ENCODE results near the gene ZBTB5. TPM values are rescaled to one million over a fixed set of nuclear protein-coding genes. Genes with fewer than 3 reads are reported as not detected.

Gene ZBTB5
- total and polyA plus RNA-seq, 2 of the 8 experiments (the other 6 are each of a cell fraction or from before 2014, with no cell fraction given) = 13.3 to 14.5 TPM

DNA sequence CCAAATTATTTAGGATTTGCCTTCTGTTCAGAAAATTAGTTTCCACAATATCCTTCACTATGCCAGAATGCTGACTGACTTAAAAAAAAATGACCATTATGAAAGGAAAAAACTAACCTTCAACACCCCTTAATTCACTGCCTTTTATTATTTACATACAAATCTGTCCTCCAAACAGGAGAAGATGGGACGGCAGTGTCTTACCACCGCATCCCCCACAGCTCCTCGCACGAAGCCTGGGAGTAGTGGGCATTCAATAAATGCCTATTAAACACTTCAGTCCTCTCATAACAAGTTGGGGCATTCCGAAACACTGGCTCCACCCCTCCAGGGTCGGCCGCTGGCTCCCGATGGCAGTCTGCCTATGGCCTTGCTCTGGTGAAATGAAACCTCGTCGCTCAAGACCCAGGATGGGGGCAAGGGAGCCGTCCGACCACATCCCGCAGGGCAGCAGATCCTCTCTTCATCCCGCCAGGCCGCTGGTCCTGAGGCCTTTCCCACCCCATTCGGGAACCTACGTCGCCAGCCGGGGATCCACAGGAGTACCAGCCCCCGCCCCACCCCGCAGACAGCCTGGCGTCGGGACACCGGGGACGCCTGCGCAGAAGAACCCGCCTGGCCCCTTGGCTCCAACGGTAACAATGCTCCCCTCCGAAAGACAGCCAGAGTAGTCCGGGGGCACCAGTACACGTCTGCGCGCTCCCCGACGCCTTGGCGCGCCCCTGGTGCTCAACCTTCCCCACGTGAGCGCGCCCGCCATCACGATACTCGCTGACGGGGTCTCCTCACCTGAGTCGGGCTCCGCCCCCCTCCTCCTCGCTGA, 613 bp downstream of the ZBTB5 start (continued):
- TF ChIP-seq, protein P1, sequence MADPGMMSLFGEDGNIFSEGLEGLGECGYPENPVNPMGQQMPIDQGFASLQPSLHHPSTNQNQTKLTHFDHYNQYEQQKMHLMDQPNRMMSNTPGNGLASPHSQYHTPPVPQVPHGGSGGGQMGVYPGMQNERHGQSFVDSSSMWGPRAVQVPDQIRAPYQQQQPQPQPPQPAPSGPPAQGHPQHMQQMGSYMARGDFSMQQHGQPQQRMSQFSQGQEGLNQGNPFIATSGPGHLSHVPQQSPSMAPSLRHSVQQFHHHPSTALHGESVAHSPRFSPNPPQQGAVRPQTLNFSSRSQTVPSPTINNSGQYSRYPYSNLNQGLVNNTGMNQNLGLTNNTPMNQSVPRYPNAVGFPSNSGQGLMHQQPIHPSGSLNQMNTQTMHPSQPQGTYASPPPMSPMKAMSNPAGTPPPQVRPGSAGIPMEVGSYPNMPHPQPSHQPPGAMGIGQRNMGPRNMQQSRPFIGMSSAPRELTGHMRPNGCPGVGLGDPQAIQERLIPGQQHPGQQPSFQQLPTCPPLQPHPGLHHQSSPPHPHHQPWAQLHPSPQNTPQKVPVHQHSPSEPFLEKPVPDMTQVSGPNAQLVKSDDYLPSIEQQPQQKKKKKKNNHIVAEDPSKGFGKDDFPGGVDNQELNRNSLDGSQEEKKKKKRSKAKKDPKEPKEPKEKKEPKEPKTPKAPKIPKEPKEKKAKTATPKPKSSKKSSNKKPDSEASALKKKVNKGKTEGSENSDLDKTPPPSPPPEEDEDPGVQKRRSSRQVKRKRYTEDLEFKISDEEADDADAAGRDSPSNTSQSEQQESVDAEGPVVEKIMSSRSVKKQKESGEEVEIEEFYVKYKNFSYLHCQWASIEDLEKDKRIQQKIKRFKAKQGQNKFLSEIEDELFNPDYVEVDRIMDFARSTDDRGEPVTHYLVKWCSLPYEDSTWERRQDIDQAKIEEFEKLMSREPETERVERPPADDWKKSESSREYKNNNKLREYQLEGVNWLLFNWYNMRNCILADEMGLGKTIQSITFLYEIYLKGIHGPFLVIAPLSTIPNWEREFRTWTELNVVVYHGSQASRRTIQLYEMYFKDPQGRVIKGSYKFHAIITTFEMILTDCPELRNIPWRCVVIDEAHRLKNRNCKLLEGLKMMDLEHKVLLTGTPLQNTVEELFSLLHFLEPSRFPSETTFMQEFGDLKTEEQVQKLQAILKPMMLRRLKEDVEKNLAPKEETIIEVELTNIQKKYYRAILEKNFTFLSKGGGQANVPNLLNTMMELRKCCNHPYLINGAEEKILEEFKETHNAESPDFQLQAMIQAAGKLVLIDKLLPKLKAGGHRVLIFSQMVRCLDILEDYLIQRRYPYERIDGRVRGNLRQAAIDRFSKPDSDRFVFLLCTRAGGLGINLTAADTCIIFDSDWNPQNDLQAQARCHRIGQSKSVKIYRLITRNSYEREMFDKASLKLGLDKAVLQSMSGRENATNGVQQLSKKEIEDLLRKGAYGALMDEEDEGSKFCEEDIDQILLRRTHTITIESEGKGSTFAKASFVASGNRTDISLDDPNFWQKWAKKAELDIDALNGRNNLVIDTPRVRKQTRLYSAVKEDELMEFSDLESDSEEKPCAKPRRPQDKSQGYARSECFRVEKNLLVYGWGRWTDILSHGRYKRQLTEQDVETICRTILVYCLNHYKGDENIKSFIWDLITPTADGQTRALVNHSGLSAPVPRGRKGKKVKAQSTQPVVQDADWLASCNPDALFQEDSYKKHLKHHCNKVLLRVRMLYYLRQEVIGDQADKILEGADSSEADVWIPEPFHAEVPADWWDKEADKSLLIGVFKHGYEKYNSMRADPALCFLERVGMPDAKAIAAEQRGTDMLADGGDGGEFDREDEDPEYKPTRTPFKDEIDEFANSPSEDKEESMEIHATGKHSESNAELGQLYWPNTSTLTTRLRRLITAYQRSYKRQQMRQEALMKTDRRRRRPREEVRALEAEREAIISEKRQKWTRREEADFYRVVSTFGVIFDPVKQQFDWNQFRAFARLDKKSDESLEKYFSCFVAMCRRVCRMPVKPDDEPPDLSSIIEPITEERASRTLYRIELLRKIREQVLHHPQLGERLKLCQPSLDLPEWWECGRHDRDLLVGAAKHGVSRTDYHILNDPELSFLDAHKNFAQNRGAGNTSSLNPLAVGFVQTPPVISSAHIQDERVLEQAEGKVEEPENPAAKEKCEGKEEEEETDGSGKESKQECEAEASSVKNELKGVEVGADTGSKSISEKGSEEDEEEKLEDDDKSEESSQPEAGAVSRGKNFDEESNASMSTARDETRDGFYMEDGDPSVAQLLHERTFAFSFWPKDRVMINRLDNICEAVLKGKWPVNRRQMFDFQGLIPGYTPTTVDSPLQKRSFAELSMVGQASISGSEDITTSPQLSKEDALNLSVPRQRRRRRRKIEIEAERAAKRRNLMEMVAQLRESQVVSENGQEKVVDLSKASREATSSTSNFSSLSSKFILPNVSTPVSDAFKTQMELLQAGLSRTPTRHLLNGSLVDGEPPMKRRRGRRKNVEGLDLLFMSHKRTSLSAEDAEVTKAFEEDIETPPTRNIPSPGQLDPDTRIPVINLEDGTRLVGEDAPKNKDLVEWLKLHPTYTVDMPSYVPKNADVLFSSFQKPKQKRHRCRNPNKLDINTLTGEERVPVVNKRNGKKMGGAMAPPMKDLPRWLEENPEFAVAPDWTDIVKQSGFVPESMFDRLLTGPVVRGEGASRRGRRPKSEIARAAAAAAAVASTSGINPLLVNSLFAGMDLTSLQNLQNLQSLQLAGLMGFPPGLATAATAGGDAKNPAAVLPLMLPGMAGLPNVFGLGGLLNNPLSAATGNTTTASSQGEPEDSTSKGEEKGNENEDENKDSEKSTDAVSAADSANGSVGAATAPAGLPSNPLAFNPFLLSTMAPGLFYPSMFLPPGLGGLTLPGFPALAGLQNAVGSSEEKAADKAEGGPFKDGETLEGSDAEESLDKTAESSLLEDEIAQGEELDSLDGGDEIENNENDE (IDR thresholded peaks at IDR 0.05; ENCODE audit: insufficient replicate concordance, low read length) = no peak

Data from H1 (cell line).